ENCODE measurements around the gene FBXO38. TPM values are rescaled to one million over a fixed set of nuclear protein-coding genes. Genes with fewer than 3 reads are reported as not detected.

The FBXO38 gene
- total RNA-seq, 1 donor from 2014 or later: 32.9 TPM

DNA sequence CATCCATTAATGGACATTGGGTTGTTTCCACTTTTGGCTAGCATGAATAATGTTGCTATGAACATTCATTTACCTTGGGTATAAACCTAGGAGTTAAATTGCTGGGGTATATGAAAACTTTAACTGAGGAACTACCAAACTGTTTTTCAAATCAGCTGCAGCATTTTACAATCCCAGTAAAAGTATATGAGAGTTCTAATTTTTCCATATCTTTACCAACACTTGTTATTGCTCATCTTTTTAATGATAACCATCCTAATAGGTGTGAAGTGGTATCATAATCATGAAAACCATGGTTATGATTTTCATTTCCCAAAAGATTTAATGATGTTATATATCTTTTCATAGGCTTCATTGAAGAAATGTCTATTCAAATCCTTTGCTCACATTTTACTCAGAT lies 15.5 kb upstream of the FBXO38 start:
- H3K27me3 ChIP-seq (ENCODE audit: control insufficient read depth, insufficient read depth, low read length): no peaks in the 10 kb centered on the region
- H3K4me3 ChIP-seq (ENCODE audit: low read depth, low read length): no peak overlapping the region
- H3K36me3 ChIP-seq (ENCODE audit: control insufficient read depth, insufficient read depth, low read length): no peaks in the 10 kb centered on the region
- FAIRE-seq: no peak
- TF ChIP-seq, protein P1, sequence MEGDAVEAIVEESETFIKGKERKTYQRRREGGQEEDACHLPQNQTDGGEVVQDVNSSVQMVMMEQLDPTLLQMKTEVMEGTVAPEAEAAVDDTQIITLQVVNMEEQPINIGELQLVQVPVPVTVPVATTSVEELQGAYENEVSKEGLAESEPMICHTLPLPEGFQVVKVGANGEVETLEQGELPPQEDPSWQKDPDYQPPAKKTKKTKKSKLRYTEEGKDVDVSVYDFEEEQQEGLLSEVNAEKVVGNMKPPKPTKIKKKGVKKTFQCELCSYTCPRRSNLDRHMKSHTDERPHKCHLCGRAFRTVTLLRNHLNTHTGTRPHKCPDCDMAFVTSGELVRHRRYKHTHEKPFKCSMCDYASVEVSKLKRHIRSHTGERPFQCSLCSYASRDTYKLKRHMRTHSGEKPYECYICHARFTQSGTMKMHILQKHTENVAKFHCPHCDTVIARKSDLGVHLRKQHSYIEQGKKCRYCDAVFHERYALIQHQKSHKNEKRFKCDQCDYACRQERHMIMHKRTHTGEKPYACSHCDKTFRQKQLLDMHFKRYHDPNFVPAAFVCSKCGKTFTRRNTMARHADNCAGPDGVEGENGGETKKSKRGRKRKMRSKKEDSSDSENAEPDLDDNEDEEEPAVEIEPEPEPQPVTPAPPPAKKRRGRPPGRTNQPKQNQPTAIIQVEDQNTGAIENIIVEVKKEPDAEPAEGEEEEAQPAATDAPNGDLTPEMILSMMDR (IDR thresholded peaks at IDR 0.05; ENCODE audit: insufficient read depth, low read length, severe bottlenecking): no peak
- no peak for DNase-seq (ENCODE audit: low read depth)

DNA sequence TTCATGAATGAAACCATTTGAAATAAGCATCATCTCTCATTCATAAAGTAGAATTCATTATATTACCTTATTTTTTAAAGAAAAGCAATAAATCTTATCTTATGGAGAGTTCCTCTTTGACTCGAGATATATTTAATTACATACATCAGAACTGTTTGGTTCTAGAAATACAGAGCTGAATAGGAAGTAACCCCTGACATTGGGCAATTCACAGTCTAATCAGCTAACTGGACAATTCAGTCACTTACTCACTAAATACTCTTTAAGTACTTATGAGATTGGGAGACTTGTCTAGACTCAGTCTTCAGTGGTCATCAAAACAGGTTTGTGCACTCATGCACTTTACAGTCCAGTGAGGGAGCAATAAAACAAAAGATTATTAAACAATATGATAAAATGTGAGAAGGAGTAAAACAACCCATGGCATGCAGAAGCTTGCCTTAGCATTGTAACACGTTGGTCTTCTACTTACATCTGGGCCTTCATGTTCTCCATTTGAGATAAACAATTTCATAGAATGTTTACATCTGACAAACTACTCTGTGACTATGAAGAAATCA lies 11.5 kb upstream of the FBXO38 start:
- Histone ChIP-seq H3K4me3 (ENCODE audit: low read depth, low read length) (no peak overlapping the region), H3K27me3 (ENCODE audit: control insufficient read depth, insufficient read depth, low read length) (no peaks in the 10 kb centered on the region), H3K36me3 (ENCODE audit: control insufficient read depth, insufficient read depth, low read length) (no peaks in the 10 kb centered on the region)
- DNase-seq (ENCODE audit: low read depth) (peak; percentile 93), FAIRE-seq (no peak)
- TF ChIP-seq, protein P1 (IDR thresholded peaks at IDR 0.05; ENCODE audit: insufficient read depth, low read length, severe bottlenecking): no peak

DNA sequence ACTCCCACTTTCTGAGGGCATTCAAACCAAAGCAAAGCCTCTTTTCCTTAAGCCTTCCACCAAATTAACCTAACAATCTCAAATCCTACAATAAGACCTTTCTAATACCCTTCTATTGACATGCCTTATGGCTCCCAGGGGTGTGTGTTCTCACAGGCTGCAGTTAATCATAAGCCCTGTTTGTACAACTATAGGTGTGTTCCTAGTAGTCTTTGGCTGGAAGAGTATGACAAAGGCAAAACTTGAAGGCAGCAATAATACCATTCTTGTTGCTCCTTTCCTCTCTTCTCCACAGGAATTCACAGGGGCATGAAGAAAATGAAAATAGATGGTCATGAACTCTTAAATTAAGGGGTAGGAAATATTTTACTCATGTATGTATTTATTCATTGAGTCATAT lies 10.9 kb upstream of the FBXO38 start:
- FAIRE-seq: no peak
- Histone ChIP-seq H3K4me3 (ENCODE audit: low read depth, low read length) (no peak overlapping the region), H3K36me3 (ENCODE audit: control insufficient read depth, insufficient read depth, low read length) (no peaks in the 10 kb centered on the region), H3K27me3 (ENCODE audit: control insufficient read depth, insufficient read depth, low read length) (no peaks in the 10 kb centered on the region)
- TF ChIP-seq, protein P1 (IDR thresholded peaks at IDR 0.05; ENCODE audit: insufficient read depth, low read length, severe bottlenecking): no peak
- DNase-seq (ENCODE audit: low read depth): peak; percentile 67

DNA sequence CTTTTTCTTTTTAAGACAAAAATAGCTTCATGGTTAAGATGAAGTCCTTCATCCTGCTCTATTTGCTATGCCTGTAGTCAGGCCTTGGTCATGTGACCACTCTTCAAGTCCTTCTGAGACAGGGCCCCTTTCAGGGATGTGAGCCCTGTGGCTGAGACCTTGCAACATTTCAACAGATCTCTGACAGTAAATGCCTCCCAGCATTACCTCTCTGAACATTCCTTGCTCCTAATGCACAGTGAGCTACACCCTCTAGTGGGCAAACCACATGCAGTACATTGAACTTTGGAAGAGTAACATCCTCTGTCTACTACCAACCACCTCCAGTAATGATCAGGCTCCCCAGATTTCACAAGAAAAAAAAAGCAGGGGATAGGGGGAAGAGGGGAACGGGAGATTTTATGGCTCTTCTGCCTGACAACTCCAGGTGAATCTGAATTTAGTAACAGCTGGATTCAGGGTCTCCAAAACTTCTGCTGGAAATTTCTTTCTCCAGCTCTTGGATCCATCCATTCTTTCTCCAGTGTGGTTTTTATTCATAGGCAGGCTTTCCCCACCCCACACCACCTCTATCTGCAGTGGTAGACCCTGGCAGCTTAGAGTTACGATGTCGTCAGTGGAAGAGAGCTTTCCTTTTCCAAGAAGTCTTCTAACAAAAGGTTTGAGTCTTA lies 8.9 kb upstream of the FBXO38 start:
- peak; percentile 73 for DNase-seq (ENCODE audit: low read depth)
- Histone ChIP-seq H3K36me3 (ENCODE audit: control insufficient read depth, insufficient read depth, low read length) (no peaks in the 10 kb centered on the region), H3K4me3 (ENCODE audit: low read depth, low read length) (no peak overlapping the region), H3K27me3 (ENCODE audit: control insufficient read depth, insufficient read depth, low read length) (no peaks in the 10 kb centered on the region)
- TF ChIP-seq, protein P1 (IDR thresholded peaks at IDR 0.05; ENCODE audit: insufficient read depth, low read length, severe bottlenecking): peak; percentile 87
- FAIRE-seq: peak; percentile 58

DNA sequence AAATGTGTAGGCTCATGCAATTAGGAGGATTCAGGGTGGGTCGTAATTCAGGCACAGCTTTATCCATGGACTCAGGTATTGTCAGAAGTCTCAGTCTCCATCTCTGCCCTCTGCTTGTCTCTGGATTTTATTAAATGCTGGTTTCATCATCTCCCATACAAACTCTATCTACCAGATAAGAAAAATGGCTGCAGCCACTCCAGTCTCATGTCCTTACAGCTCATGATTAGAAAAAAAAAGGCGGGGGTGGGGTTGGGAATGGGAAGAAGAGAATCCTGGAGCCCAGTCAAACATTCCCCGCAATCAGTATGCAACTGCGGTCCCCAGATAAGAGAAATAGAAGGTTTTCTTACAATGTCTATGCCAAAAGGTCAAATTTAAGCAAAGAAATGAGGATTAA lies 7.6 kb upstream of the FBXO38 start:
- Histone ChIP-seq H3K4me3 (ENCODE audit: low read depth, low read length) (no peak overlapping the region), H3K27me3 (ENCODE audit: control insufficient read depth, insufficient read depth, low read length) (no peaks in the 10 kb centered on the region), H3K36me3 (ENCODE audit: control insufficient read depth, insufficient read depth, low read length) (no peaks in the 10 kb centered on the region)
- FAIRE-seq (no peak), DNase-seq (ENCODE audit: low read depth) (no peak)
- TF ChIP-seq, protein P1 (IDR thresholded peaks at IDR 0.05; ENCODE audit: insufficient read depth, low read length, severe bottlenecking): no peak

DNA sequence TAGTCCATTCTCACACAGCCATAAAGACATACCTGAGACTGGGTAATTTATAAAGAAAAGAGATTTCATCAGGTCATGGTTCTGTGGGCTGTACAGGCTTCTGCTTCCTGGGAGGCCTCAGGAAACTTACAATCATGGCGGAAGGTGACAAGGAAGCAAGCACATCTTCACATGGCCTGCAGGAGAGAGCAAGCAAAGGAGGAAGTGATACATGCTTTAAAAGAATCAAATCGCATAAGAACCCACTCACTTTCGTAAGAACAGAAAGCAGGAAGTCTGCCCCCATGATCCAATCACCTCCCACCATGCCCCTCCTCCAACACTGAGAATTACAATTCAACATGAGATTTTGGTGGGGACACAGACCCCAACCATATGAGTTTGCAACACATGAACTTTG lies 5.1 kb upstream of the FBXO38 start:
- DNase-seq (ENCODE audit: low read depth) (no peak), FAIRE-seq (no peak)
- TF ChIP-seq, protein P1 (IDR thresholded peaks at IDR 0.05; ENCODE audit: insufficient read depth, low read length, severe bottlenecking): no peak
- no peaks in the 10 kb centered on the region for H3K27me3 ChIP-seq (ENCODE audit: control insufficient read depth, insufficient read depth, low read length)
- no peak overlapping the region for H3K4me3 ChIP-seq (ENCODE audit: low read depth, low read length)
- H3K36me3 ChIP-seq (ENCODE audit: control insufficient read depth, insufficient read depth, low read length): no peaks in the 10 kb centered on the region

All from bronchial epithelial cell (primary cell).